Thoracic aorta (tissue), 2 donors: ENCODE data around the gene SELENOO. TPM values are rescaled to one million over a fixed set of nuclear protein-coding genes. Genes with fewer than 3 reads are reported as not detected.
A peak's percentile ranks its signal among the peaks of the same experiment; 100 is the strongest.

Source experiments
- ATAC-seq: fragments of 150-250 bp; one replicate; pipeline ENCODE4 v1.8.0; 2017; ENCODE audit warnings: low read depth; ENCODE audit not compliant: insufficient number of reproducible peaks, low FRiP score
- DNase-seq: peaks from one replicate; pipeline ENCODE4 v3.0.0-alpha.2; 2020; ENCODE audit warnings: low spot score
- H3K27ac ChIP-seq, 2 donors: fragments of 200-600 bp; sonication (generic); 1 replicate in 1 of 2; 2 replicates in 1 of 2; pipeline ENCODE4 v1.5.1; 2016; ENCODE audit warnings: mild to moderate bottlenecking in 2 of 2, moderate library complexity in 2 of 2
- H3K27me3 ChIP-seq: fragments of 200-600 bp; sonication (generic); replicated peaks from 2 replicates; pipeline ENCODE4 v1.6.0; 2016; ENCODE audit warnings: mild to moderate bottlenecking; ENCODE audit not compliant: insufficient read depth
- H3K36me3 ChIP-seq: fragments of 200-600 bp; sonication (generic); one replicate; pipeline ENCODE4 v1.5.1; 2016
- H3K4me1 ChIP-seq, 2 donors: fragments of 200-600 bp; sonication (generic); 1 replicate in 1 of 2; 2 replicates in 1 of 2; pipeline versions ENCODE4 v1.5.1 to v1.6.0; 2016; ENCODE audit warnings: low read depth in 2 of 2, mild to moderate bottlenecking in 1 of 2; ENCODE audit not compliant: control insufficient read depth in 1 of 2
- H3K4me3 ChIP-seq: fragments of 200-600 bp; sonication (generic); 2 replicates; pipeline ENCODE4 v1.5.1; 2016; ENCODE audit warnings: mild to moderate bottlenecking
- H3K9me3 ChIP-seq: fragments of 200-600 bp; sonication (generic); 2 replicates; pipeline ENCODE4 v1.5.1; 2016
- CTCF ChIP-seq: fragments of 200-600 bp; sonication (generic); IDR thresholded peaks from one replicate; pipeline ENCODE4 v1.5.1; 2019; ENCODE audit warnings: antibody characterized with exemption
- total RNA-seq, 2 donors: library from RNA; depleted of rRNA; stranded (reverse); fragments of >200 nt; gene quantifications; one replicate each; pipeline versions ENCODE4 v1.1.0 to v1.2.3, GENCODE V29; 2016

SELENOO gene
- total RNA-seq, 2 donors from 2014 or later: 25.6 to 41.0 TPM

GRCh38 chr22:50260801-50261614, 60.2 kb downstream of the SELENOO start:
- no peaks in the 10 kb centered on the region for H3K9me3 ChIP-seq
- no peak for ATAC-seq
- peaks cover 7% of the 10 kb centered on the region for H3K27me3 ChIP-seq
- H3K4me1 ChIP-seq: peaks cover 11 to 14% of the 10 kb centered on the region in 2 donors
- no peaks in the 10 kb centered on the region for H3K36me3 ChIP-seq
- peak overlapping the region; percentile 69 for H3K4me3 ChIP-seq
- H3K27ac ChIP-seq: no peak overlapping the region
- DNase-seq: no peak
- no peak for TF ChIP-seq CTCF

- no peak for TF ChIP-seq CTCF
- no peak for ATAC-seq
These were observed 61.0 kb downstream of the SELENOO start, which contains the start of gene MAPK12 for GRCh38 chr22:50261615-50262459. MAPK12 (minus strand) TSS chr22:50261683; CDS start chr22:50261509, 174 bp downstream.

GRCh38 chr22:50262460-50262911, 61.7 kb downstream of the SELENOO start:
- no peak for DNase-seq
- Histone ChIP-seq H3K4me3 (no peak overlapping the region), H3K4me1 (peaks cover 17 to 21% of the 10 kb centered on the region in 2 donors), H3K27me3 (peaks cover 7% of the 10 kb centered on the region), H3K36me3 (no peaks in the 10 kb centered on the region), H3K9me3 (no peaks in the 10 kb centered on the region), H3K27ac (no peak overlapping the region)
- ATAC-seq: no peak
- TF ChIP-seq CTCF: no peak

More at GRCh38 chr22:50261615-50262459, 61.0 kb downstream of the SELENOO start, which contains the start of gene MAPK12:
- H3K9me3 ChIP-seq: no peaks in the 10 kb centered on the region
- H3K4me1 ChIP-seq: peaks cover 11 to 15% of the 10 kb centered on the region in 2 donors
- DNase-seq: no peak
- H3K36me3 ChIP-seq: no peaks in the 10 kb centered on the region
- peaks cover 7% of the 10 kb centered on the region for H3K27me3 ChIP-seq
- peak within 1 kb of the TSS; percentile 69 for H3K4me3 ChIP-seq
- no peak within 1 kb of the TSS for H3K27ac ChIP-seq

GRCh38 chr22:50262973-50263617, 62.3 kb downstream of the SELENOO start:
- Histone ChIP-seq H3K27ac (no peak overlapping the region), H3K4me3 (no peak overlapping the region), H3K9me3 (no peaks in the 10 kb centered on the region), H3K27me3 (peaks cover 7% of the 10 kb centered on the region), H3K36me3 (no peaks in the 10 kb centered on the region), H3K4me1 (peaks cover 22 to 27% of the 10 kb centered on the region in 2 donors)
- no peak for ATAC-seq
- TF ChIP-seq CTCF: no peak
- DNase-seq: no peak
